A673 (cell line): ENCODE data around the gene ZFR.

ENCODE experiments used
- EZH2 ChIP-seq: fragments of 200-600 bp; sonication (generic); IDR thresholded peaks from 2 replicates; pipeline ENCODE4 v1.6.1; 2017; ENCODE audit warnings: borderline replicate concordance, low read depth, mild to moderate bottlenecking, mixed read lengths, antibody characterized with exemption, low read length; ENCODE audit not compliant: poor library complexity, severe bottlenecking
- TF ChIP-seq, protein P1 (sequence below): fragments of 300-800, 200-600 bp; sonication (generic); conservative IDR thresholded peaks from 2 replicates; pipeline ENCODE4 v1.5.1; 2017; ENCODE audit warnings: low read depth, mild to moderate bottlenecking, antibody characterized with exemption, low read length, moderate library complexity, mixed read lengths

DNA sequence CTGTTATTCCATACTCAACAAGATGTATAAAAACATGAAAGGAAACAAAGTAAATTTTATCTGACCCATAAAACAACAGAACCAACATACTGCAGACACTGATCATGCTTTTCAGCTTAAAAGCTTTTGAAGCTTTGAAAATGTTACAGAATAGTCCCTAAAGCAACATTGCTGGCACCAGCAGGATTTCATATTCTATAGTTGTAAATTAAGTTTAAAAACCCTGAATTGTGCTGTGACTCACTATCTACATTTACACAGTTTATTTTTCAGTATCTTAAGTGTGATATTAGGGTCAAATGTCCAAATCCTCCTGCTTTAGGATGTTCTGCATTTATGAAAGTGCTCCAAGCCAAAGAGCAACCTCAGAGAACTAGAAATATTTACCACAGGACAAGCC is 59.9 kb downstream of the ZFR start:
- TF ChIP-seq, protein P1, sequence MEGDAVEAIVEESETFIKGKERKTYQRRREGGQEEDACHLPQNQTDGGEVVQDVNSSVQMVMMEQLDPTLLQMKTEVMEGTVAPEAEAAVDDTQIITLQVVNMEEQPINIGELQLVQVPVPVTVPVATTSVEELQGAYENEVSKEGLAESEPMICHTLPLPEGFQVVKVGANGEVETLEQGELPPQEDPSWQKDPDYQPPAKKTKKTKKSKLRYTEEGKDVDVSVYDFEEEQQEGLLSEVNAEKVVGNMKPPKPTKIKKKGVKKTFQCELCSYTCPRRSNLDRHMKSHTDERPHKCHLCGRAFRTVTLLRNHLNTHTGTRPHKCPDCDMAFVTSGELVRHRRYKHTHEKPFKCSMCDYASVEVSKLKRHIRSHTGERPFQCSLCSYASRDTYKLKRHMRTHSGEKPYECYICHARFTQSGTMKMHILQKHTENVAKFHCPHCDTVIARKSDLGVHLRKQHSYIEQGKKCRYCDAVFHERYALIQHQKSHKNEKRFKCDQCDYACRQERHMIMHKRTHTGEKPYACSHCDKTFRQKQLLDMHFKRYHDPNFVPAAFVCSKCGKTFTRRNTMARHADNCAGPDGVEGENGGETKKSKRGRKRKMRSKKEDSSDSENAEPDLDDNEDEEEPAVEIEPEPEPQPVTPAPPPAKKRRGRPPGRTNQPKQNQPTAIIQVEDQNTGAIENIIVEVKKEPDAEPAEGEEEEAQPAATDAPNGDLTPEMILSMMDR = no peak
- no peak for TF ChIP-seq EZH2
